ENCODE measurements around the gene C19orf47. TPM values are rescaled to one million over a fixed set of nuclear protein-coding genes. Genes with fewer than 3 reads are reported as not detected.

C19orf47 gene
- polyA plus RNA-seq, 1 donor from 2014 or later: 22.8 TPM

GRCh38 chr19:40342644-40343311 is 5.4 kb downstream of the C19orf47 start:
- Histone ChIP-seq H3K27me3 (ENCODE audit: insufficient read depth, low read depth, low read length) (no peaks in the 10 kb centered on the region), H3K27ac (ENCODE audit: low read length) (no peak overlapping the region), H3K4me2 (ENCODE audit: low read length) (no peak overlapping the region), H2AFZ (ENCODE audit: low read depth, low read length) (no peak overlapping the region), H4K20me1 (ENCODE audit: insufficient read depth) (no peaks in the 10 kb centered on the region), H3K4me3 (ENCODE audit: low read length) (no peak overlapping the region), H3K9me2 (ENCODE audit: insufficient read depth, low read length) (no peaks in the 10 kb centered on the region), H3K79me2 (replicated peaks; ENCODE audit: insufficient read depth, low read length) (peaks cover 18% of the 10 kb centered on the region), H3K36me3 (ENCODE audit: insufficient read depth, low read length) (no peaks in the 10 kb centered on the region), H3K9me3 (ENCODE audit: low read length) (no peaks in the 10 kb centered on the region), H3F3A (ENCODE audit: insufficient read depth, low read length, poor library complexity, severe bottlenecking) (no peaks in the 10 kb centered on the region), H3K9ac (ENCODE audit: low read length) (no peak overlapping the region)
- TF ChIP-seq MXI1 (conservative IDR thresholded peaks at IDR 0.05; ENCODE audit: poor library complexity, severe bottlenecking): no peak
- TF ChIP-seq, protein P1, sequence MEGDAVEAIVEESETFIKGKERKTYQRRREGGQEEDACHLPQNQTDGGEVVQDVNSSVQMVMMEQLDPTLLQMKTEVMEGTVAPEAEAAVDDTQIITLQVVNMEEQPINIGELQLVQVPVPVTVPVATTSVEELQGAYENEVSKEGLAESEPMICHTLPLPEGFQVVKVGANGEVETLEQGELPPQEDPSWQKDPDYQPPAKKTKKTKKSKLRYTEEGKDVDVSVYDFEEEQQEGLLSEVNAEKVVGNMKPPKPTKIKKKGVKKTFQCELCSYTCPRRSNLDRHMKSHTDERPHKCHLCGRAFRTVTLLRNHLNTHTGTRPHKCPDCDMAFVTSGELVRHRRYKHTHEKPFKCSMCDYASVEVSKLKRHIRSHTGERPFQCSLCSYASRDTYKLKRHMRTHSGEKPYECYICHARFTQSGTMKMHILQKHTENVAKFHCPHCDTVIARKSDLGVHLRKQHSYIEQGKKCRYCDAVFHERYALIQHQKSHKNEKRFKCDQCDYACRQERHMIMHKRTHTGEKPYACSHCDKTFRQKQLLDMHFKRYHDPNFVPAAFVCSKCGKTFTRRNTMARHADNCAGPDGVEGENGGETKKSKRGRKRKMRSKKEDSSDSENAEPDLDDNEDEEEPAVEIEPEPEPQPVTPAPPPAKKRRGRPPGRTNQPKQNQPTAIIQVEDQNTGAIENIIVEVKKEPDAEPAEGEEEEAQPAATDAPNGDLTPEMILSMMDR (IDR thresholded peaks at IDR 0.05; ENCODE audit: poor library complexity, severe bottlenecking): no peak
- no peak for TF ChIP-seq TAF1 (IDR thresholded peaks at IDR 0.05; ENCODE audit: low read depth)
- no peak for TF ChIP-seq REST (IDR thresholded peaks at IDR 0.05; ENCODE audit: borderline replicate concordance)
- TF ChIP-seq POLR2AphosphoS5 (IDR thresholded peaks at IDR 0.05): no peak
- no peak for TF ChIP-seq SMC3 (conservative IDR thresholded peaks at IDR 0.05; ENCODE audit: poor library complexity)
- no peak for TF ChIP-seq EZH2 (IDR thresholded peaks at IDR 0.05; ENCODE audit: borderline replicate concordance, insufficient read depth, low read length, poor library complexity, severe bottlenecking)
- TF ChIP-seq EP300 (conservative IDR thresholded peaks at IDR 0.05; ENCODE audit: poor library complexity, severe bottlenecking): no peak
- TF ChIP-seq RAD21 (conservative IDR thresholded peaks at IDR 0.05): no peak

GRCh38 chr19:40341601-40342482 is 6.4 kb downstream of the C19orf47 start:
- Histone ChIP-seq H3K4me2 (ENCODE audit: low read length) (no peak overlapping the region), H3K36me3 (ENCODE audit: insufficient read depth, low read length) (no peaks in the 10 kb centered on the region), H2AFZ (ENCODE audit: low read depth, low read length) (no peak overlapping the region), H3K27ac (ENCODE audit: low read length) (no peak overlapping the region), H3K27me3 (ENCODE audit: insufficient read depth, low read depth, low read length) (no peaks in the 10 kb centered on the region), H3K79me2 (replicated peaks; ENCODE audit: insufficient read depth, low read length) (peaks cover 8% of the 10 kb centered on the region), H3K4me3 (ENCODE audit: low read length) (no peak overlapping the region), H3F3A (ENCODE audit: insufficient read depth, low read length, poor library complexity, severe bottlenecking) (no peaks in the 10 kb centered on the region), H3K9ac (ENCODE audit: low read length) (no peak overlapping the region), H3K9me2 (ENCODE audit: insufficient read depth, low read length) (no peaks in the 10 kb centered on the region), H4K20me1 (ENCODE audit: insufficient read depth) (no peaks in the 10 kb centered on the region), H3K9me3 (ENCODE audit: low read length) (no peaks in the 10 kb centered on the region)
- TF ChIP-seq MXI1 (conservative IDR thresholded peaks at IDR 0.05; ENCODE audit: poor library complexity, severe bottlenecking) (no peak), RAD21 (conservative IDR thresholded peaks at IDR 0.05) (no peak), EP300 (conservative IDR thresholded peaks at IDR 0.05; ENCODE audit: poor library complexity, severe bottlenecking) (no peak), REST (IDR thresholded peaks at IDR 0.05; ENCODE audit: borderline replicate concordance) (no peak), SMC3 (conservative IDR thresholded peaks at IDR 0.05; ENCODE audit: poor library complexity) (no peak), TAF1 (IDR thresholded peaks at IDR 0.05; ENCODE audit: low read depth) (no peak), EZH2 (IDR thresholded peaks at IDR 0.05; ENCODE audit: borderline replicate concordance, insufficient read depth, low read length, poor library complexity, severe bottlenecking) (no peak), POLR2AphosphoS5 (IDR thresholded peaks at IDR 0.05) (no peak)
- TF ChIP-seq, protein P1 (IDR thresholded peaks at IDR 0.05; ENCODE audit: poor library complexity, severe bottlenecking): no peak

All from neural cell (in vitro differentiated cells).